C4-2B (cell line): ENCODE results near the gene CDC42BPB.

Experiments
- H3K27ac ChIP-seq: fragments of 450-650 bp; 2 replicates; pipeline ENCODE4 v1.5.1; 2017
- ZFX ChIP-seq: fragments of 450-650 bp; IDR thresholded peaks from 2 replicates; pipeline ENCODE4 v1.6.1; 2017
- TF ChIP-seq, protein P1 (sequence below): fragments of 450-650 bp; conservative IDR thresholded peaks from 2 replicates; pipeline ENCODE4 v1.5.1; 2017; ENCODE audit warnings: mild to moderate bottlenecking

Gene CDC42BPB

GRCh38 chr14:103073876-103074728, 16.8 kb upstream of the CDC42BPB start:
- no peak overlapping the region for H3K27ac ChIP-seq
- TF ChIP-seq, protein P1, sequence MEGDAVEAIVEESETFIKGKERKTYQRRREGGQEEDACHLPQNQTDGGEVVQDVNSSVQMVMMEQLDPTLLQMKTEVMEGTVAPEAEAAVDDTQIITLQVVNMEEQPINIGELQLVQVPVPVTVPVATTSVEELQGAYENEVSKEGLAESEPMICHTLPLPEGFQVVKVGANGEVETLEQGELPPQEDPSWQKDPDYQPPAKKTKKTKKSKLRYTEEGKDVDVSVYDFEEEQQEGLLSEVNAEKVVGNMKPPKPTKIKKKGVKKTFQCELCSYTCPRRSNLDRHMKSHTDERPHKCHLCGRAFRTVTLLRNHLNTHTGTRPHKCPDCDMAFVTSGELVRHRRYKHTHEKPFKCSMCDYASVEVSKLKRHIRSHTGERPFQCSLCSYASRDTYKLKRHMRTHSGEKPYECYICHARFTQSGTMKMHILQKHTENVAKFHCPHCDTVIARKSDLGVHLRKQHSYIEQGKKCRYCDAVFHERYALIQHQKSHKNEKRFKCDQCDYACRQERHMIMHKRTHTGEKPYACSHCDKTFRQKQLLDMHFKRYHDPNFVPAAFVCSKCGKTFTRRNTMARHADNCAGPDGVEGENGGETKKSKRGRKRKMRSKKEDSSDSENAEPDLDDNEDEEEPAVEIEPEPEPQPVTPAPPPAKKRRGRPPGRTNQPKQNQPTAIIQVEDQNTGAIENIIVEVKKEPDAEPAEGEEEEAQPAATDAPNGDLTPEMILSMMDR: no peak
- TF ChIP-seq ZFX: no peak

DNA sequence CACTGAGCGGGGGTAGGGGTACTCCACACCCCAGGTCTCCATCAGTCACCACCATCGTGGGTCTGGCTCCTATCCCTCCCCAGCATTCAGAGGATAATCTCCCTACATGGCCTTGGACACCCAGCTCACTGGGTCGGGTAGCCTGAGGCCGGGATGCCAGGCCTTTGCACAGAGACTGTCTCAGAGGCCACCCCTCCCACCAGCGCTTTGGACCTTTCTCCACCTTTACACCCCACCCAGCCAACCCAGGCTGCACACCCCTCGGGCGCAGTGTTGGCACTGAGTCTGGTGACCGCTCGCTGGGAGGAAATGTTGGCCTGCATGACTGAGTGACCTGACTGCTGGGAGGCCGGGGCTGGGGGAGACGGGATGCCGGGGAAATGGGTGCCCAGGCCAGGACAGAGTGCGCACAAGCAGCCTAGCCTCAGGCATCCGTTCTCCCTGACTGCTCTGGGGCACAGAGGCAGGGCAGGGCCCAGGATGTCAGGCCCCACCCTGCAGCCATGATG, 16.1 kb upstream of the CDC42BPB start:
- H3K27ac ChIP-seq: no peak overlapping the region; the same call in 1 of the 2 replicates
- TF ChIP-seq ZFX: no peak
- TF ChIP-seq, protein P1: no peak

DNA sequence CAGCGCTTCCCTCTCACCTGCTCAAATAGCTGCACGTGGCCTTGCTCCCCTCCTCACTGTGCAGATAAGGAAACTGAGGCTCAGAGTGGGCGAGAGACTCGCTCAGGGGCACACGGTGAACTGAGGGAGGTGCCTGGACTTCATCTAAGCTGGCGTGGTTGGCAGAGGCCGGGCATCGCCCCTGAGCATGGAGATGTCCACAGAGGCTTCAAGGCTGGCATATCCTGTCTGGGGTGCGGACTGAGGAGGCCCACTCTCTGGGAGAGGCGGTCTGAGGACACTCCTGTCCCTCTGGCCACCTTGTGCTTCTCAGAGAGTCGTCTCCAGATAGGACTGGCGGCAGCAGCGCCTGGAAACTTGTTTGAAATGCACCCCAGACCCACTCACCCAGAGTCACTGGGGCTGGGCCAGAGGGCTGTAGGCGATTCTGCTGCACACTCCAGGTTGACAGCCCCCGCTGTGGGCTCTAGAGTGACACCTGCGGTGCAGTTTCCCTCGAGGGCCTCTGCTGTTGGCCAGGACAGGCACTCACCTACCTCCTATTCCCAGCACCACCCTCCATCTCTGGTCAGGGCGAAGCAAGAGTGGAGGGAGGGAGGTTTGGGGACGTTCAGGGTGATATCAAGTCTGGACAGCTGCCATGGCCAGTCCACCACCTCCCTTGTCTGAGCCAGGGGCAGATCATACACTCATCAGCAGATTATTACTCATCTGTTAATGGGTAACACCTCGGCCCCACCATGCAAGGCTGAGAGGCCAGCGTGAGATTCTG, 15.4 kb upstream of the CDC42BPB start:
- TF ChIP-seq, protein P1: no peak
- TF ChIP-seq ZFX: no peak
- peak overlapping the region; percentile 9; the same call in 1 of the 2 replicates for H3K27ac ChIP-seq

GRCh38 chr14:103071544-103072251, 14.3 kb upstream of the CDC42BPB start:
- TF ChIP-seq ZFX: no peak
- TF ChIP-seq, protein P1: no peak
- H3K27ac ChIP-seq: peak overlapping the region; percentile 9; the same call in 1 of the 2 replicates

DNA sequence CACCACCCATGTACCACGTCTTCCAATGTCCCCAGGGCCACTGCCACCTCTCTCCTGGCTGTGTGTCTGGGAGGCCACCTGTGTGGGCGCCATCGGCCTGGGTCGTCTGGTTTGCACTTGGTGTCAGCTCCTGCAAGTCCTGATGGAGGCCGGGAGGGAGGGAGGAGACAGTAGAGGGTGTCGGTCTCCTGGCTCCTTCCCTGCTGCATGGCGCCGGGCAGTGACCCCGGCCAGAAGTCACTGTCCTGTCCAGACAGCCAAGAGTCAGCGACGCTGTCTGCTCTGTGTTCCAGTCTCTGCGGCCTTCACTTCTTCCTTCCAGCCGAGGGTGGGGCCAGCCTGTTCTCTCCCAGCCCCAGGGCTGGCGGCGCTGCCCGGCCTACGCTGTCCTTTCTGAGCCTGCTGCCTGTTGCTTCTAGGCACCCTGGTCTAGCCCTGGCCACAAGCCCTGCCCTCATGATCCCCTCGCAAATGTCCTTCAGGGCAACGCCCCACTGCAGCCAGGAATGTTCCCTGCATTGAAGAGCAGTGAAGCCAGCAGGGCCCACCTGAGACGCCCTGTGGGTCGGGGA, 13.7 kb upstream of the CDC42BPB start:
- peak overlapping the region; percentile 9; the same call in 1 of the 2 replicates for H3K27ac ChIP-seq
- TF ChIP-seq, protein P1: no peak
- TF ChIP-seq ZFX: no peak

DNA sequence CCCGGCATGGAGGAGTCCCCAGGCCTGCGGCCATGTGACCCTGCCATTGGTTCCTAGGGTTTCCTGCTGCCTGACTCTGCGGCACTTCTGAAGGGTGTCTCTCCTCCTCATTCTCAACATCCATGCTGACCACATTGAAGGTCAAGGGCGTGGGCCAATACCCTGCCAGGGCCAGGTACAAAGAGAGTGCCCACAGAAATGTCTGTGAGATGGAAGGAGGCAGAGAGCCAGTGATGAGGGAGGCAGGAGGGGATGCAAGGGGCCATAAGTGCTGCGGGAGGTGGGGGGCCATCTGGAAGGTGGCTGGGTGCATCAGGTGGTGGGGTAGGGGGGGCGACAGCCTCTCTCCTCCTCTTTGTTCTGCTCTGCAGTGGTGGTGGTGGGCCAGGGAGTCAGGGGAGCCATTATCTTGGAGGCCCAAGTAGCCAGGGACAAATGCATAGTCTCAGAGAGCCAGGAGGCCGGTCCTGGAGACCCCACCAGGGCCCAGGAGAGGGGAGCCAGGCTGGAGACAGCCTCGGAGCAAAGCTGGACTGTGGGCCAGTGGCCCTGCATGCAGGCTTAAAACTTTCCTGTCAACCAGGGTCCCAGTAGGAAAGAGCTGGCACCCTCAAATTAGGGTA, 13.0 kb upstream of the CDC42BPB start:
- no peak overlapping the region for H3K27ac ChIP-seq
- TF ChIP-seq, protein P1: no peak
- TF ChIP-seq ZFX: no peak
